ENCODE data around the gene TMC4. TPM values are rescaled to one million over a fixed set of nuclear protein-coding genes. Genes with fewer than 3 reads are reported as not detected.

Gene TMC4
- polyA plus RNA-seq, 3 donors: 1.5 to 2.5 (median 2.1) TPM

- Histone ChIP-seq H2AFZ (ENCODE audit: insufficient read depth, low read depth, low read length, poor library complexity, severe bottlenecking) (no peak overlapping the region), H3K9me3 (replicated peaks in 1 of 2; ENCODE audit: control insufficient read depth in 1 of 2, insufficient read depth in 1 of 2, low read length in 2 of 2) (no peaks in the 10 kb centered on the region), H3K79me2 (ENCODE audit: insufficient read depth, low read length) (peaks cover 29% of the 10 kb centered on the region), H3K27me3 (ENCODE audit: control insufficient read depth in 2 of 2, insufficient read depth in 2 of 2, low read length in 2 of 2) (no peaks in the 10 kb centered on the region), H3K4me2 (replicated peaks; ENCODE audit: extremely low read depth, low read length, poor library complexity, severe bottlenecking) (no peak overlapping the region), H3K4me1 (ENCODE audit: control insufficient read depth in 1 of 2, insufficient read depth in 2 of 2, low read length in 2 of 2) (peaks cover 9 to 10% of the 10 kb centered on the region in 2 donors), H3K9ac (ENCODE audit: insufficient read depth, low read length, poor library complexity, severe bottlenecking) (no peak overlapping the region), H3K36me3 (replicated peaks in 1 of 2; ENCODE audit: control insufficient read depth in 1 of 2, insufficient read depth in 2 of 2, low read length in 2 of 2) (peaks cover 87 to 93% of the 10 kb centered on the region in 2 donors), H3K4me3 (replicated peaks in 1 of 3; ENCODE audit: low read depth in 2 of 3, low read length in 3 of 3) (no peak overlapping the region), H4K20me1 (ENCODE audit: insufficient read depth, low read length) (peaks cover 87% of the 10 kb centered on the region), H3K27ac (ENCODE audit: low read depth in 1 of 2, low read length in 2 of 2) (no peak overlapping the region)
- peaks cover 14% of the 10 kb centered on the region for H3K4me1 Mint-ChIP-seq
- H3K9me3 Mint-ChIP-seq: no peaks in the 10 kb centered on the region
- WGBS (ENCODE audit: insufficient coverage): 91% methylated on average over 8 of the region's 10 CpGs
- H3K36me3 Mint-ChIP-seq: peaks cover 79 to 90% of the 10 kb centered on the region in 2 donors
- DNase-seq: no peak
- peaks cover 0 to 2% (median 0%) of the 10 kb centered on the region in 3 donors for H3K27me3 Mint-ChIP-seq (ENCODE audit: low read depth in 3 of 3)
- no peak for TF ChIP-seq CTCF (IDR thresholded peaks at IDR 0.05)
- H3K27ac Mint-ChIP-seq: peak overlapping the region in 3 of 7 donors; percentile 15 to 56 (median 42)
- intact Hi-C loops (cut with micrococcal nuclease): no loop called here
- no peak overlapping the region for H3K4me3 Mint-ChIP-seq
Observed at GRCh38 chr19:54153731-54154326, 19.1 kb downstream of the TMC4 start.

- H4K20me1 ChIP-seq (ENCODE audit: insufficient read depth, low read length): peaks cover 87% of the 10 kb centered on the region
- peaks cover 91 to 99% of the 10 kb centered on the region in 2 donors for H3K36me3 ChIP-seq (replicated peaks in 1 of 2; ENCODE audit: control insufficient read depth in 1 of 2, insufficient read depth in 2 of 2, low read length in 2 of 2)
- no peak overlapping the region for H3K9ac ChIP-seq (ENCODE audit: insufficient read depth, low read length, poor library complexity, severe bottlenecking)
- no peak overlapping the region for H3K27ac ChIP-seq (ENCODE audit: low read depth in 1 of 2, low read length in 2 of 2)
- H2AFZ ChIP-seq (ENCODE audit: insufficient read depth, low read depth, low read length, poor library complexity, severe bottlenecking): no peak overlapping the region
- peaks cover 21% of the 10 kb centered on the region for H3K79me2 ChIP-seq (ENCODE audit: insufficient read depth, low read length)
- Mint-ChIP-seq H3K4me1 (peaks cover 5% of the 10 kb centered on the region), H3K36me3 (peaks cover 80 to 94% of the 10 kb centered on the region in 2 donors), H3K27ac (peak overlapping the region in 3 of 7 donors; percentile 23 to 56 (median 44)), H3K27me3 (ENCODE audit: low read depth in 3 of 3) (peaks cover 0 to 2% (median 0%) of the 10 kb centered on the region in 3 donors), H3K4me3 (no peak overlapping the region), H3K9me3 (no peaks in the 10 kb centered on the region)
- 99% methylated on average over 9 of the region's 25 CpGs for WGBS (ENCODE audit: insufficient coverage)
- peaks cover under 1 to 2% of the 10 kb centered on the region in 2 donors for H3K4me1 ChIP-seq (ENCODE audit: control insufficient read depth in 1 of 2, insufficient read depth in 2 of 2, low read length in 2 of 2)
- no peaks in the 10 kb centered on the region for H3K9me3 ChIP-seq (replicated peaks in 1 of 2; ENCODE audit: control insufficient read depth in 1 of 2, insufficient read depth in 1 of 2, low read length in 2 of 2)
- intact Hi-C loops (cut with micrococcal nuclease): no loop called here
- no peaks in the 10 kb centered on the region for H3K27me3 ChIP-seq (ENCODE audit: control insufficient read depth in 2 of 2, insufficient read depth in 2 of 2, low read length in 2 of 2)
- no peak for DNase-seq
- TF ChIP-seq CTCF (IDR thresholded peaks at IDR 0.05): no peak
- H3K4me2 ChIP-seq (replicated peaks; ENCODE audit: extremely low read depth, low read length, poor library complexity, severe bottlenecking): no peak overlapping the region
- no peak overlapping the region for H3K4me3 ChIP-seq (replicated peaks in 1 of 3; ENCODE audit: low read depth in 2 of 3, low read length in 3 of 3)
Observed at GRCh38 chr19:54152878-54153524, 20.0 kb downstream of the TMC4 start.

Data from CD14-positive monocyte (primary cell).